ENCODE data around the gene CLDN1. TPM values are rescaled to one million over a fixed set of nuclear protein-coding genes. Genes with fewer than 3 reads are reported as not detected.
A peak's percentile ranks its signal among the peaks of the same experiment; 100 is the strongest.

CLDN1 gene
- total RNA-seq, 1 donor from 2014 or later: 0.08 TPM

DNA sequence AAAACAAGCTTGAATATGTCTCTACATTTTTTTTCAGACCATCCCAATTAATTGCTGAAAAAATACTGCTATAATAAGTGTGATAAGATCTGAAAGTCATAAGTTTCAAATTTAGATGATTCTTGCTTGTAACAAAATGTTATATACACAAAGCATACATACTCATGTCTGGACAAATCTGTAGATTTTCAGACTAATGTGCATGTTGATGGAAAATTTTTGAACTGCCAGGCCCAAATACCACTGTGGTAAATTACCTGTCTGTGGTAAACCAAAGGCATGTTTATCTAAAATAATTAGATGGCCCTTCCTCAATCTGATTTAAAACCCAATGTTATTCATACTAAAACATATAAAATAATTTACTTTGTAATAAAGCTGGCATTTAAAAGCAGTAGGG lies 34.0 kb upstream of the CLDN1 start:
- Histone ChIP-seq H3K27ac (replicated peaks) (no peak overlapping the region), H3K36me3 (no peaks in the 10 kb centered on the region), H3K27me3 (ENCODE audit: low read depth) (no peaks in the 10 kb centered on the region), H3K9me3 (replicated peaks) (peaks cover 9% of the 10 kb centered on the region), H3K4me1 (no peaks in the 10 kb centered on the region), H3K4me3 (no peak overlapping the region)
- TF ChIP-seq, protein P1, sequence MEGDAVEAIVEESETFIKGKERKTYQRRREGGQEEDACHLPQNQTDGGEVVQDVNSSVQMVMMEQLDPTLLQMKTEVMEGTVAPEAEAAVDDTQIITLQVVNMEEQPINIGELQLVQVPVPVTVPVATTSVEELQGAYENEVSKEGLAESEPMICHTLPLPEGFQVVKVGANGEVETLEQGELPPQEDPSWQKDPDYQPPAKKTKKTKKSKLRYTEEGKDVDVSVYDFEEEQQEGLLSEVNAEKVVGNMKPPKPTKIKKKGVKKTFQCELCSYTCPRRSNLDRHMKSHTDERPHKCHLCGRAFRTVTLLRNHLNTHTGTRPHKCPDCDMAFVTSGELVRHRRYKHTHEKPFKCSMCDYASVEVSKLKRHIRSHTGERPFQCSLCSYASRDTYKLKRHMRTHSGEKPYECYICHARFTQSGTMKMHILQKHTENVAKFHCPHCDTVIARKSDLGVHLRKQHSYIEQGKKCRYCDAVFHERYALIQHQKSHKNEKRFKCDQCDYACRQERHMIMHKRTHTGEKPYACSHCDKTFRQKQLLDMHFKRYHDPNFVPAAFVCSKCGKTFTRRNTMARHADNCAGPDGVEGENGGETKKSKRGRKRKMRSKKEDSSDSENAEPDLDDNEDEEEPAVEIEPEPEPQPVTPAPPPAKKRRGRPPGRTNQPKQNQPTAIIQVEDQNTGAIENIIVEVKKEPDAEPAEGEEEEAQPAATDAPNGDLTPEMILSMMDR (IDR thresholded peaks at IDR 0.05; ENCODE audit: borderline replicate concordance): no peak
- intact Hi-C loops (cut with micrococcal nuclease): no loop called here
- DNase-seq: no peak

DNA sequence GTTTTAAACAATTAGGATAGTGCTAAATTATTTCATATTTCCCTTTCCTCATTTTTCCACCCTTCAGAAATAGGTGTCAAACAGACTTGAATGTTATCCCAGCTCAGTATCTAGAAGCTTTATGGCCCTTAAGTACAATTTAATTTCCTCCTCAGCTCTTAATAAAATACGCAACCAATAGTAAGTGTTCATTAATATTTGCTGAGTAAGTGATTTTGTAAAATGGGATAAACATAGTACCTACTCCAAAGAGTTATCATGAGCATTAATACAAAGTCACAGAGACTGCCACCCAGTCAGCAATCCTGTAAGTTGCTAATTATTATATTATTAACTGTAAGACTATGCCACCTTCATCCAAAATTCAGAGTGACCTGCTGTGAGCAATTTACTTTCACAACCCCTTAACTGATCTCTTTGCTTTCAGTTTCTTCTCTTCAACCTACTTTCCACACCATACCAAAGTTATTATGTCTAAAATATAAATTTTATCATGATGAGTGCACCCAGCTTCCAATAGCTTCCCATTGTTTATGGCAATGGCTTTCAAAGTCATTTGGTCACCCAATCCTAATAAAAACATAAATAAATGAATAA lies 30.7 kb upstream of the CLDN1 start:
- Histone ChIP-seq H3K4me3 (no peak overlapping the region), H3K4me1 (no peaks in the 10 kb centered on the region), H3K36me3 (no peaks in the 10 kb centered on the region), H3K27me3 (ENCODE audit: low read depth) (no peaks in the 10 kb centered on the region), H3K9me3 (replicated peaks) (peaks cover 9% of the 10 kb centered on the region), H3K27ac (replicated peaks) (no peak overlapping the region)
- intact Hi-C loops (cut with micrococcal nuclease): no loop called here
- TF ChIP-seq, protein P1 (IDR thresholded peaks at IDR 0.05; ENCODE audit: borderline replicate concordance): no peak
- DNase-seq: no peak

DNA sequence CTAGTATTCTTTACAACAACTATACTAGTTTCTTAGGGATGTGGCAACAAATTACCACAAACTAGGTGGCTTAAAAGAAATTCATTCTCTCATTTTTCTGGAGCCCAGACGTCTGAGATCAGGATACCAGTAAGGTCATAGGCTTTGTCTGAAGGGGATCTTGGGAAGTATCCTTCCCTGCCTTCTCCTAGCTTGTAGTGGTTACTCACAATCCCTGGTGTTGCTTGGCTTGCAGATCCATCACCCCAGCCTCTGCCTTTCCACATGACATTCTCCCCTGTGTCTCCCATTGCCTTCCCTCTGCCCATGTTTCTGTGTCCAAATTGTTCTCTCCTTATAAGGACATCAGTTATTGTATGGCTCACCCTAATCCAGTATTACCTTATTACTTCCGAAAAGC lies 24.3 kb upstream of the CLDN1 start:
- H3K9me3 ChIP-seq (replicated peaks): no peaks in the 10 kb centered on the region
- no peak for DNase-seq
- H3K36me3 ChIP-seq: no peaks in the 10 kb centered on the region
- intact Hi-C loops (cut with micrococcal nuclease): no loop called here
- peaks cover 17% of the 10 kb centered on the region for H3K4me1 ChIP-seq
- H3K4me3 ChIP-seq: no peak overlapping the region
- TF ChIP-seq, protein P1 (IDR thresholded peaks at IDR 0.05; ENCODE audit: borderline replicate concordance): no peak
- no peak overlapping the region for H3K27ac ChIP-seq (replicated peaks)
- no peaks in the 10 kb centered on the region for H3K27me3 ChIP-seq (ENCODE audit: low read depth)

DNA sequence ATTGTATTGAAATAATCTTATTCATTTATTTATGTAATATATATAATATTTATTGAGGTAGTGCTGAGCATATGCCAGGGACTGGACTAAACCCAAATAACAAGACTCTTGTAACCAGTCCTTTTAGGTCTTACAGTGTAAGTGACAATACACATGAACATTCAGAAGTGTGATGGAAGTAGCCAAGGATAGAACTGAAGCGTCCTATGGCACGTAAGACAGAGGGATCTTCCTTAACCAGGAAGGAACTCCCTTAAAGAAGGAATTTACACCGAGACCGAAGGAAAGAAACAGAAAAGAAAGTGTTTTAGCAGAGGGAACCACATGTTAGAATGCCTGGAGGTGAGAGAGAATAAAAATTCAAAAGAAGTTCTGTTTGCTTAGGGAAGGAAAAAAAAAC lies 23.6 kb upstream of the CLDN1 start:
- TF ChIP-seq, protein P1 (IDR thresholded peaks at IDR 0.05; ENCODE audit: borderline replicate concordance): no peak
- intact Hi-C loops (cut with micrococcal nuclease): no loop called here
- H3K27ac ChIP-seq (replicated peaks): peak overlapping the region; percentile 64

DNA sequence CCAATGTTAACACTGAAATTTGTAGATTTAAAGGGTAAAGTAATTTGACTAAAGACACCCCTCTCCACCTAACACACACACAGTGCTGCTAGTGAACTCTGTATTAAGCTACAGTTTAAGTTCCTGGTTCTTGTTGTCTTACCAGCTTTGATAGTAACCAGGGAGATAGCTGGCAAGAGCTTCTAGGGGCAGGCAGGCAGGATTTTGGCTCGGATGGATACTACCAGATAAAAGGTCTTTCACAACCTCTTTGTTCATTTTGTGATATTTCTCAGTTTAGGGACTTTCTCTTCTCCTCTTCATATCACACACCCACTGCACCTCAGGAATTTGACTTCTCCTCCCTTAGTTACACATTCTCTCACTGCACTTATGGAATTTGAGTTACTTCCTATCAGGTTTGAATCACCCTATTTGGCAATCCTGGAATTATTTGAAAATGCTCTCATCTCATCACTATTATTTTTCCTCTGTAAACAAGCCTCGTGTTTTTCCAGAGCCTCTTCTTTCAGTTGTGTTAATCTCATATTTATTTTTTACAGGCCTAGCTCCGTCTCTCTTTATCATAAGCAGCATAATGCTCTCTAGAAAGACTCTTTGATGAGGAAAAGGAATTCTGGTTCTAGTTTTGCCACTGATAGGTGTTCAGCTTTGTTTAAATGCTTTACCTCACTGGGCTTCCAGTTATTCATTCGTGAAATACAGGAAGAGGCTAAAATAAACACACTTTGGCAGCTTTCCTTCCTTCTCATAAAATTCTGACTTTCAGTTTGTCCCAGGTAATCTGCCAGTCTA lies 23.0 kb upstream of the CLDN1 start:
- Histone ChIP-seq H3K27me3 (ENCODE audit: low read depth) (no peaks in the 10 kb centered on the region), H3K4me1 (peaks cover 17% of the 10 kb centered on the region), H3K4me3 (no peak overlapping the region), H3K27ac (replicated peaks) (peak overlapping the region; percentile 64), H3K9me3 (replicated peaks) (no peaks in the 10 kb centered on the region), H3K36me3 (no peaks in the 10 kb centered on the region)
- intact Hi-C loops (cut with micrococcal nuclease): no loop called here
- TF ChIP-seq, protein P1 (IDR thresholded peaks at IDR 0.05; ENCODE audit: borderline replicate concordance): no peak
- DNase-seq: peak; percentile 16

More for the DNA sequence above, 23.6 kb upstream of the CLDN1 start:
- Histone ChIP-seq H3K27me3 (ENCODE audit: low read depth) (no peaks in the 10 kb centered on the region), H3K36me3 (no peaks in the 10 kb centered on the region), H3K9me3 (replicated peaks) (no peaks in the 10 kb centered on the region), H3K4me3 (no peak overlapping the region), H3K4me1 (peaks cover 17% of the 10 kb centered on the region)
- no peak for DNase-seq
